CD4-positive, alpha-beta T cell (primary cell): ENCODE measurements around the gene PARD3B. TPM values are rescaled to one million over a fixed set of nuclear protein-coding genes. Genes with fewer than 3 reads are reported as not detected.

Experiments used
- ATAC-seq: fragments of 200-7000 bp; cut with Tn5 transposase; one replicate; pipeline ENCODE4 v1.10.0; 2022; ENCODE audit warnings: mild to moderate bottlenecking; ENCODE audit not compliant: poor library complexity
- CTCF ChIA-PET: fragments of 350-600 bp; sonication (Branson Sonifier 250); formaldehyde crosslinking; loops from one replicate; lab custom pipeline; 2021; ENCODE audit warnings: antibody characterized with exemption, inconsistent platforms; lab: Charles Lee
- POLR2A ChIA-PET: fragments of 350-600 bp; sonication (Branson Sonifier 250); formaldehyde crosslinking; loops from one replicate; lab custom pipeline; 2021; ENCODE audit warnings: antibody characterized with exemption, inconsistent platforms; lab: Charles Lee
- DNase-seq, 14 experiments: peaks; one replicate each; pipeline ENCODE4 v3.0.0-alpha.2; 2013 to 2020; ENCODE audit warnings: mixed read lengths in 2 of 14
- H3K27ac ChIP-seq, 2 donors: one replicate each; pipeline versions ENCODE4 v1.5.1 to v1.7.0; 2013; ENCODE audit warnings: low read length in 2 of 2, low read depth in 1 of 2, mild to moderate bottlenecking in 1 of 2
- H3K27me3 ChIP-seq, 2 experiments: 1 replicate in 1 of 2; 2 replicates in 1 of 2; pipeline versions ENCODE4 v1.6.1 to v1.7.0; 2013; ENCODE audit warnings: low read length in 2 of 2, control low read depth in 1 of 2, mild to moderate bottlenecking in 1 of 2, moderate library complexity in 1 of 2; ENCODE audit not compliant: insufficient read depth in 2 of 2, control insufficient read depth in 1 of 2
- H3K36me3 ChIP-seq: one replicate; pipeline ENCODE4 v1.6.1; 2013; ENCODE audit warnings: low read length, control low read depth; ENCODE audit not compliant: insufficient read depth
- H3K4me1 ChIP-seq: one replicate; pipeline ENCODE4 v1.6.1; 2013; ENCODE audit warnings: low read length, control low read depth; ENCODE audit not compliant: insufficient read depth
- H3K4me3 ChIP-seq: one replicate; pipeline ENCODE4 v1.5.1; 2013; ENCODE audit warnings: mild to moderate bottlenecking, low read length, moderate library complexity
- H3K9me3 ChIP-seq, 2 experiments: 1 replicate in 1 of 2; 2 replicates in 1 of 2; pipeline versions ENCODE4 v1.6.1 to v1.7.0; 2013; ENCODE audit warnings: low read length in 2 of 2, mild to moderate bottlenecking in 2 of 2, control low read depth in 1 of 2, moderate library complexity in 1 of 2; ENCODE audit not compliant: control insufficient read depth in 1 of 2, insufficient read depth in 1 of 2
- H3K27ac Mint-ChIP-seq: one replicate; pipeline ENCODE4 v1.8.0; 2020; ENCODE audit warnings: mixed read lengths
- H3K27me3 Mint-ChIP-seq: one replicate; pipeline ENCODE4 v1.8.0; 2021; ENCODE audit warnings: mixed read lengths
- H3K36me3 Mint-ChIP-seq: one replicate; pipeline ENCODE4 v1.8.0; 2021; ENCODE audit warnings: low read depth, mixed read lengths
- H3K4me1 Mint-ChIP-seq: one replicate; pipeline ENCODE4 v1.8.0; 2021; ENCODE audit warnings: low read depth, mixed read lengths
- H3K4me3 Mint-ChIP-seq: one replicate; pipeline ENCODE4 v1.8.0; 2020; ENCODE audit warnings: mild to moderate bottlenecking, mixed read lengths
- H3K9me3 Mint-ChIP-seq: one replicate; pipeline ENCODE4 v1.8.0; 2020; ENCODE audit warnings: mixed read lengths
- CTCF ChIP-seq: fragments of 200-600 bp; IDR thresholded peaks from one replicate; pipeline ENCODE4 v1.8.0; 2022; ENCODE audit warnings: antibody characterized with exemption, mild to moderate bottlenecking
- intact Hi-C, 2 experiments: fragments of 100-400 bp; cut with DNase I in 1 of 2; cut with micrococcal nuclease in 1 of 2; formaldehyde crosslinking; loops; one replicate each; pipeline versions ENCODE4 v1.15.1 to v1.9.0; 2023 to 2025; cut with DNase I, micrococcal nuclease
- total RNA-seq, 174 experiments: library from RNA in 2 of 174; stranded (reverse) in 2 of 174; gene quantifications; one replicate each; pipeline ENCODE4 v1.2.3 and lab custom pipeline; 2021 to 2026

Gene PARD3B
- total RNA-seq, 2 experiments from 2014 or later: 0.87 to 1.9 TPM

DNA sequence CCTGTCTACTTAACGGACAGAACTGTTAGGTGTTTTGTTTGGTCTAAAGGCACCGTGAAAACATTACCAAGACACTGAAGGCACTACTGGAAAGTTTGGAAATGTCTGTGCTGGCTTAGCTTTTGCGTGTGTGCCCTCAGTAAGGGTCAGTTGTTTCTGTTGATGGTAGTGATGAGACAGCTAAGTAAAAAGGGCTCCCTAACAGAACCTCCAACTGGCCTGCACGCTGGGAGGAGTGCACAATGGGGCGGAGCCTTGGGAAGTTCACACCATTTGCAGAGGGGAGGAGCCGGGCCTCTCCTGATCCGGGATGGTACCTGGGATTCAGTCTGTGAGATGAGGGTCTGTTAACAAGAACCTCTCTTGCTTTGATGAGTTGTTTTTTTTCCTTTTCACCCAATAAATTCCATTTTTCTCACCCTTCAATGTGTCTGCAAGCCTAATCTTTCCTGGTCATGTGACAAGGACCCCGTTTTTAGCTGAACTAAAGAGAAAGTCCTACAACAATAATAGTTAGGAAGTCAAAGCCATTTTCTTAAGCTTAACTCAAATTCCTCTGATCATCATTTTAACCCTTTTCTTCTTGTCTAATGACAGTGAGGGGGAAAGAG, 368.7 kb downstream of the PARD3B start:
- H3K9me3 Mint-ChIP-seq: peaks cover 2% of the 10 kb centered on the region
- Histone ChIP-seq H3K36me3 (no peaks in the 10 kb centered on the region), H3K4me3 (no peak overlapping the region), H3K27me3 (no peaks in the 10 kb centered on the region), H3K4me1 (no peaks in the 10 kb centered on the region), H3K27ac (no peak overlapping the region), H3K9me3 (peaks cover 0 to 5% of the 10 kb centered on the region in 2 experiments)
- ATAC-seq (no peak), DNase-seq (no peak)
- peaks cover 5% of the 10 kb centered on the region for H3K4me1 Mint-ChIP-seq
- no peaks in the 10 kb centered on the region for H3K36me3 Mint-ChIP-seq
- no peak overlapping the region for H3K27ac Mint-ChIP-seq
- POLR2A ChIA-PET: interaction anchor here (0.7 kb wide), 2 partner anchors 21 to 162 kb away, joined by 3 to 4 read pairs; no protein-coding TSS in a partner anchor
- H3K27me3 Mint-ChIP-seq: no peaks in the 10 kb centered on the region
- intact Hi-C loops: no loop called here
- TF ChIP-seq CTCF: no peak
- CTCF ChIA-PET: no interaction called here
- H3K4me3 Mint-ChIP-seq: no peak overlapping the region

DNA sequence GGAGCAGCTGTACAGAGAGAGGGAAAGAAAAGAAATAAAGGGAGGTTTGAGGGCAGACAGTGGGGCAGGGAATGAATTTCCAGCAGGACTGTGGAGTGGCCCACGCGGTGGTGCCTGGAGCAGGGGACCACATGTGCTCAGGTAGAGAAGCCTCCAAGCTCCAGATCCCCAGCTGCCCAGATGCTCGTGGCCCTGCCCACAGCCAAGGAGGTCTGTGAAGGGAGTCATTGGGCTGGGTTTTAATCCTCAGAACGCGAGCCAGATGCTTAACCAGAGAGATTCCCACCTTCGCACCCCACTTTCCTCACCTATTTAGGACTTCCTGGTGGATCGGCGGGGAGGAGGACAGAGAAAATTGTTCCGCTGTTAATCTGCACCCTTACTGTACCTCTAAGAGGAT, 369.4 kb downstream of the PARD3B start:
- ChIA-PET CTCF (no interaction called here), POLR2A (interaction anchor here (0.7 kb wide), 1 partner anchor 21 kb away, joined by 3 read pairs; no protein-coding TSS in a partner anchor)
- Mint-ChIP-seq H3K36me3 (no peaks in the 10 kb centered on the region), H3K4me1 (peaks cover 5% of the 10 kb centered on the region), H3K27ac (no peak overlapping the region), H3K4me3 (no peak overlapping the region), H3K27me3 (no peaks in the 10 kb centered on the region), H3K9me3 (peaks cover 2% of the 10 kb centered on the region)
- DNase-seq (no peak), ATAC-seq (no peak)
- Histone ChIP-seq H3K4me3 (no peak overlapping the region), H3K9me3 (peaks cover 0 to 5% of the 10 kb centered on the region in 2 experiments), H3K4me1 (no peaks in the 10 kb centered on the region), H3K36me3 (no peaks in the 10 kb centered on the region), H3K27ac (no peak overlapping the region), H3K27me3 (no peaks in the 10 kb centered on the region)
- no peak for TF ChIP-seq CTCF
- intact Hi-C loops: no loop called here

DNA sequence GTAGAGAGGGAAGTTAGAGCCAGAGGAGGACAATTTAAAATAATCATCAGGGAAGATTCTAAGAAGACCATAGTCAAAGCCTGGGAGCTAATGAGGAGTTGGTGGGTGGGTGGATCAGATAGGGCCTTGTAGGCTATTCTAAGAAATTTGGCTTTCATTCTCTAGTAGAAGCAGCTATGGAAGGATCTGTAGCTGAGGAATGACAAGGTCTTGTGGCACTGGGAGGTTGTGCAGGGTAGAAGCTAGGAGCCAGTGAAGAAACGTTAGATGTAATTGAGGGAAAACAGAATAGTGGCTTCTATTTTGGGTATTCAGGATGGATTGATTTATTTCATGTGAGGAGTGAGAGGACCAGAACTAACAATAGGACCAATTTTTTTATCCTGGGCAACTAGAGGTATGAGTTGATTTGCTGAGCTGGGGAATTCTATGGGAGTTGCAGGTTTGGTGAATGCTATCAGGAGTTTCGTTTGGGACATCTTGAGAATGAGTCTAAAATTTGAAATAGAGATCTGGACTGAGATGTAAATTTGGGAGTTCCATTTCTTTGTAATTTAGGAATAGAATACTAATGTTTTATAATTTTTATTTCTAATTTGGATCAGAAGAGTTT, 371.9 kb downstream of the PARD3B start:
- H3K9me3 Mint-ChIP-seq: no peaks in the 10 kb centered on the region
- ChIA-PET CTCF (no interaction called here), POLR2A (interaction anchor here (0.7 kb wide), 1 partner anchor 1244 kb away, joined by 3 read pairs; no protein-coding TSS in a partner anchor)
- intact Hi-C loops: no loop called here
- H3K27ac ChIP-seq: no peak overlapping the region
- H3K36me3 ChIP-seq: no peaks in the 10 kb centered on the region
- no peak overlapping the region for H3K27ac Mint-ChIP-seq
- H3K4me3 Mint-ChIP-seq: no peak overlapping the region
- H3K4me1 Mint-ChIP-seq: peaks cover 5% of the 10 kb centered on the region
- no peak overlapping the region for H3K4me3 ChIP-seq
- no peak for ATAC-seq
- no peak for DNase-seq
- no peaks in the 10 kb centered on the region for H3K27me3 ChIP-seq
- H3K9me3 ChIP-seq: peaks cover 0 to 5% of the 10 kb centered on the region in 2 experiments
- TF ChIP-seq CTCF: no peak
- no peaks in the 10 kb centered on the region for H3K27me3 Mint-ChIP-seq
- H3K4me1 ChIP-seq: no peaks in the 10 kb centered on the region
- no peaks in the 10 kb centered on the region for H3K36me3 Mint-ChIP-seq
